Caco-2 (cell line): Measurements from ENCODE around the gene SLC38A9. TPM values are rescaled to one million over a fixed set of nuclear protein-coding genes. Genes with fewer than 3 reads are reported as not detected.

Experiments used
- BruUV-seq: library from RNA; stranded (reverse); fragments of 400-500 nt; replicated peaks from 2 replicates; lab custom pipeline; 2021; lab: Mats Ljungman, UMichigan
- CTCF ChIA-PET: fragments of 300-600 bp; sonication (Branson Sonifier 250); formaldehyde crosslinking; loops from one replicate; lab custom pipeline; 2022; ENCODE audit warnings: antibody characterized with exemption; lab: Charles Lee
- POLR2A ChIA-PET: fragments of 300-600 bp; sonication (Branson Sonifier 250); formaldehyde crosslinking; loops from one replicate; lab custom pipeline; 2022; ENCODE audit warnings: antibody characterized with exemption; lab: Charles Lee
- DNase-seq, 2 experiments: peaks; one replicate each; pipeline versions ENCODE4 v3.0.0 to v3.0.0-alpha.2; 2020 to 2022
- H3K27me3 ChIP-seq: replicated peaks from 2 replicates; pipeline ENCODE4 v1.6.0; 2011; ENCODE audit warnings: low read length; ENCODE audit not compliant: control insufficient read depth, insufficient read depth
- H3K36me3 ChIP-seq: 2 replicates; pipeline ENCODE4 v1.5.1; 2011; ENCODE audit warnings: low read length; ENCODE audit not compliant: control insufficient read depth, insufficient read depth
- H3K4me1 ChIP-seq: fragments of 250-450 bp; sonication (Bioruptor Pico); 2 replicates; pipeline ENCODE4 v1.5.1; 2020; ENCODE audit warnings: mild to moderate bottlenecking
- H3K4me3 ChIP-seq: 2 replicates; pipeline ENCODE4 v1.5.1; 2011; ENCODE audit warnings: low read depth, mild to moderate bottlenecking, control low read depth, low read length
- H3K9me3 ChIP-seq: fragments of 250-450 bp; sonication (Bioruptor Pico); 2 replicates; pipeline ENCODE4 v1.5.1; 2020; ENCODE audit warnings: mild to moderate bottlenecking, moderate library complexity
- H3K27ac Mint-ChIP-seq: one replicate; pipeline ENCODE4 v1.8.0; 2022; ENCODE audit warnings: mixed read lengths; ENCODE audit not compliant: unreplicated experiment
- H3K27me3 Mint-ChIP-seq: one replicate; pipeline ENCODE4 v1.8.0; 2022; ENCODE audit warnings: mixed read lengths; ENCODE audit not compliant: insufficient read depth, unreplicated experiment
- H3K36me3 Mint-ChIP-seq: one replicate; pipeline ENCODE4 v1.8.0; 2022; ENCODE audit warnings: mild to moderate bottlenecking, mixed read lengths; ENCODE audit not compliant: insufficient read depth, unreplicated experiment
- H3K4me1 Mint-ChIP-seq: one replicate; pipeline ENCODE4 v1.8.0; 2022; ENCODE audit warnings: low read depth, mixed read lengths; ENCODE audit not compliant: unreplicated experiment
- H3K4me3 Mint-ChIP-seq: one replicate; pipeline ENCODE4 v1.8.0; 2022; ENCODE audit warnings: mild to moderate bottlenecking, moderate library complexity, mixed read lengths; ENCODE audit not compliant: unreplicated experiment
- H3K9me3 Mint-ChIP-seq: one replicate; pipeline ENCODE4 v1.8.0; 2022; ENCODE audit warnings: mixed read lengths; ENCODE audit not compliant: unreplicated experiment
- intact Hi-C: fragments of 100-400 bp; cut with micrococcal nuclease; formaldehyde crosslinking; loops from one replicate; pipeline ENCODE4 v1.10.0; 2022; ENCODE audit not compliant: unreplicated experiment
- total RNA-seq: library from RNA; stranded (reverse); gene quantifications from 2 replicates; pipeline ENCODE4 v1.2.3, GENCODE V29; 2022
- TF ChIP-seq, protein P1 (sequence below), 2 experiments: fragments of 200-600 bp in 1 of 2; IDR thresholded peaks; 1 replicate in 1 of 2; 2 replicates in 1 of 2; pipeline versions ENCODE4 v1.5.1 to v1.8.0; 2011 to 2022; ENCODE audit warnings: antibody characterized with exemption in 1 of 2, control low read depth in 1 of 2, inconsistent platforms in 1 of 2, low read depth in 1 of 2, low read length in 1 of 2, mild to moderate bottlenecking in 1 of 2, moderate library complexity in 1 of 2; ENCODE audit not compliant: insufficient read depth in 1 of 2, severe bottlenecking in 1 of 2, unreplicated experiment in 1 of 2

SLC38A9 gene
- total RNA-seq, 1 experiment from 2014 or later: 66.9 TPM

DNA sequence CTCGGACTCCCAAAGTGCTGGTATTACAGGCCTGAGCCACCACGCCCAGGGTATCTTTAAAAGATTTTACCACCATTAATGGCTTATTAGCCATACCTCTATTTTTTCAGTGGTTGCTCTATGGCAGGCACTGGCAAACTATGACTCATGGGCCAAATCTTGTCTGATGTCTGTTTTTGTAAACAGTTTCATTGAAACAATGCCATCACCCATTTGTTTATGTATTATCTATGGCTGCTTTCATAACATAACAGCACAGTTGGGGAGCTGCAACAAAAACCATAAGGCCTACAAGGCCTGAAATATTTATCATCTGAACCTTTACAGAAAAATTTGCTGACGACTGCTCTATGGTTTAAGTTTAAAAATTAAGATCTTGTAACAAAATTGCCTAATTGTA lies 66.8 kb downstream of the SLC38A9 start:
- H3K27me3 ChIP-seq: no peaks in the 10 kb centered on the region
- Mint-ChIP-seq H3K9me3 (no peaks in the 10 kb centered on the region), H3K36me3 (peaks cover 25% of the 10 kb centered on the region), H3K27ac (no peak overlapping the region), H3K4me3 (no peak overlapping the region), H3K27me3 (no peaks in the 10 kb centered on the region), H3K4me1 (no peaks in the 10 kb centered on the region)
- intact Hi-C loops: no loop called here
- TF ChIP-seq, protein P1, sequence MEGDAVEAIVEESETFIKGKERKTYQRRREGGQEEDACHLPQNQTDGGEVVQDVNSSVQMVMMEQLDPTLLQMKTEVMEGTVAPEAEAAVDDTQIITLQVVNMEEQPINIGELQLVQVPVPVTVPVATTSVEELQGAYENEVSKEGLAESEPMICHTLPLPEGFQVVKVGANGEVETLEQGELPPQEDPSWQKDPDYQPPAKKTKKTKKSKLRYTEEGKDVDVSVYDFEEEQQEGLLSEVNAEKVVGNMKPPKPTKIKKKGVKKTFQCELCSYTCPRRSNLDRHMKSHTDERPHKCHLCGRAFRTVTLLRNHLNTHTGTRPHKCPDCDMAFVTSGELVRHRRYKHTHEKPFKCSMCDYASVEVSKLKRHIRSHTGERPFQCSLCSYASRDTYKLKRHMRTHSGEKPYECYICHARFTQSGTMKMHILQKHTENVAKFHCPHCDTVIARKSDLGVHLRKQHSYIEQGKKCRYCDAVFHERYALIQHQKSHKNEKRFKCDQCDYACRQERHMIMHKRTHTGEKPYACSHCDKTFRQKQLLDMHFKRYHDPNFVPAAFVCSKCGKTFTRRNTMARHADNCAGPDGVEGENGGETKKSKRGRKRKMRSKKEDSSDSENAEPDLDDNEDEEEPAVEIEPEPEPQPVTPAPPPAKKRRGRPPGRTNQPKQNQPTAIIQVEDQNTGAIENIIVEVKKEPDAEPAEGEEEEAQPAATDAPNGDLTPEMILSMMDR (IDR thresholded peaks at IDR 0.05; ENCODE audit: insufficient read depth in 1 of 2, low read depth in 1 of 2, low read length in 1 of 2, severe bottlenecking in 1 of 2, unreplicated experiment in 1 of 2): no peak
- no peaks in the 10 kb centered on the region for H3K9me3 ChIP-seq
- H3K4me1 ChIP-seq: peaks cover 5% of the 10 kb centered on the region; the same call in 1 of the 2 replicates
- BruUV-seq: no TSS peak
- H3K36me3 ChIP-seq: no peaks in the 10 kb centered on the region
- H3K4me3 ChIP-seq: no peak overlapping the region
- POLR2A ChIA-PET: no interaction called here
- CTCF ChIA-PET: no interaction called here
- no peak for DNase-seq

GRCh38 chr5:55638455-55638854 lies 73.7 kb downstream of the SLC38A9 start:
- Mint-ChIP-seq H3K27ac (no peak overlapping the region), H3K4me1 (peaks cover 17% of the 10 kb centered on the region), H3K9me3 (no peaks in the 10 kb centered on the region), H3K36me3 (peaks cover 3% of the 10 kb centered on the region), H3K27me3 (no peaks in the 10 kb centered on the region), H3K4me3 (no peak overlapping the region)
- Histone ChIP-seq H3K27me3 (no peaks in the 10 kb centered on the region), H3K4me3 (no peak overlapping the region), H3K36me3 (no peaks in the 10 kb centered on the region), H3K4me1 (peaks cover 21% of the 10 kb centered on the region), H3K9me3 (no peaks in the 10 kb centered on the region)
- no peak for DNase-seq
- POLR2A ChIA-PET: interaction anchor here (0.6 kb wide), 1 partner anchor 77 kb away, joined by 3 read pairs; no protein-coding TSS in a partner anchor
- BruUV-seq: no TSS peak
- TF ChIP-seq, protein P1 (IDR thresholded peaks at IDR 0.05; ENCODE audit: insufficient read depth in 1 of 2, low read depth in 1 of 2, low read length in 1 of 2, severe bottlenecking in 1 of 2, unreplicated experiment in 1 of 2): no peak
- CTCF ChIA-PET: no interaction called here
- intact Hi-C loops: no loop called here

GRCh38 chr5:55638051-55638450 lies 74.1 kb downstream of the SLC38A9 start:
- ChIA-PET CTCF (interaction anchor here (0.6 kb wide), 1 partner anchor 130 kb away, joined by 3 read pairs; no protein-coding TSS in a partner anchor), POLR2A (interaction anchor here (0.6 kb wide), 1 partner anchor 77 kb away, joined by 3 read pairs; no protein-coding TSS in a partner anchor)
- Mint-ChIP-seq H3K27ac (no peak overlapping the region), H3K27me3 (no peaks in the 10 kb centered on the region), H3K4me3 (no peak overlapping the region), H3K9me3 (no peaks in the 10 kb centered on the region), H3K36me3 (peaks cover 4% of the 10 kb centered on the region), H3K4me1 (peaks cover 18% of the 10 kb centered on the region)
- no peak for DNase-seq
- Histone ChIP-seq H3K27me3 (no peaks in the 10 kb centered on the region), H3K9me3 (no peaks in the 10 kb centered on the region), H3K4me1 (peaks cover 18% of the 10 kb centered on the region), H3K36me3 (no peaks in the 10 kb centered on the region), H3K4me3 (no peak overlapping the region)
- intact Hi-C loops: no loop called here
- TF ChIP-seq, protein P1 (IDR thresholded peaks at IDR 0.05; ENCODE audit: insufficient read depth in 1 of 2, low read depth in 1 of 2, low read length in 1 of 2, severe bottlenecking in 1 of 2, unreplicated experiment in 1 of 2): no peak
- no TSS peak for BruUV-seq
